Fibroblast of the aortic adventitia (primary cell): ENCODE results near the gene PTH2R. TPM values are rescaled to one million over a fixed set of nuclear protein-coding genes. Genes with fewer than 3 reads are reported as not detected.
"Not testable (repeated sequence)": the region's sequence is repeated elsewhere in the genome, so short reads cannot be mapped to it uniquely, and the experiment has no call there.

Source experiments
- DNase-seq: peaks from one replicate; pipeline ENCODE4 v3.0.0-alpha.2; 2010; ENCODE audit warnings: low read depth
- H3K4me3 ChIP-seq: 2 replicates; pipeline ENCODE4 v1.5.1; 2011; ENCODE audit warnings: low read depth, mild to moderate bottlenecking, control low read depth, low read length, moderate library complexity
- total RNA-seq: library from RNA; depleted of rRNA; stranded (reverse); fragments of >200 nt; gene quantifications from 2 replicates; pipeline ENCODE4 v1.2.3, GENCODE V29; 2012; ENCODE audit warnings: low replicate concordance
- TF ChIP-seq, protein P1 (sequence below): IDR thresholded peaks from 2 replicates; pipeline ENCODE4 v1.5.1; 2011; ENCODE audit warnings: mild to moderate bottlenecking, low read length, control low read depth, inconsistent platforms; ENCODE audit not compliant: insufficient read depth

Gene PTH2R
- total RNA-seq, 1 donor = not detected

GRCh38 chr2:208515099-208515498, 108.5 kb downstream of the PTH2R start:
- no peak for DNase-seq
- TF ChIP-seq, protein P1, sequence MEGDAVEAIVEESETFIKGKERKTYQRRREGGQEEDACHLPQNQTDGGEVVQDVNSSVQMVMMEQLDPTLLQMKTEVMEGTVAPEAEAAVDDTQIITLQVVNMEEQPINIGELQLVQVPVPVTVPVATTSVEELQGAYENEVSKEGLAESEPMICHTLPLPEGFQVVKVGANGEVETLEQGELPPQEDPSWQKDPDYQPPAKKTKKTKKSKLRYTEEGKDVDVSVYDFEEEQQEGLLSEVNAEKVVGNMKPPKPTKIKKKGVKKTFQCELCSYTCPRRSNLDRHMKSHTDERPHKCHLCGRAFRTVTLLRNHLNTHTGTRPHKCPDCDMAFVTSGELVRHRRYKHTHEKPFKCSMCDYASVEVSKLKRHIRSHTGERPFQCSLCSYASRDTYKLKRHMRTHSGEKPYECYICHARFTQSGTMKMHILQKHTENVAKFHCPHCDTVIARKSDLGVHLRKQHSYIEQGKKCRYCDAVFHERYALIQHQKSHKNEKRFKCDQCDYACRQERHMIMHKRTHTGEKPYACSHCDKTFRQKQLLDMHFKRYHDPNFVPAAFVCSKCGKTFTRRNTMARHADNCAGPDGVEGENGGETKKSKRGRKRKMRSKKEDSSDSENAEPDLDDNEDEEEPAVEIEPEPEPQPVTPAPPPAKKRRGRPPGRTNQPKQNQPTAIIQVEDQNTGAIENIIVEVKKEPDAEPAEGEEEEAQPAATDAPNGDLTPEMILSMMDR = no peak

DNA sequence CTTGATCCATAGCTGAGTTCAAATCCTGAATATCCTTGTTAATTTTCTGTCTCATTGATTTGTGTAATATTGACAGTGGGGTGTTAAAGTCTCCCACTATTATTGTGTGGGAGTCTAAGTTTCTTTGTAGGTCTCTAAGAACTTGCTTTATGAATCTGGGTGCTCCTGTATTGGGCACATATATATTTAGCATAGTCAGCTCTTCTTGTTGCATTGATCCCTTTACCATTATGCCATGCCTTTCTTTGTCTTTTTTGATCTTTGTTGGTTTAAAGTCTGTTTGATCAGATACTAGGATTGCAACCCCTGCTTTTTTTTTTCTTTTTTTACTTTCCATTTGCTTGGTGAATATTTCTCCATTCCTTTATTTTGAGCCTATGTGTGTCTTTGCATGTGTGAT, 116.5 kb downstream of the PTH2R start:
- H3K4me3 ChIP-seq, DNase-seq: not testable (repeated sequence)

More at GRCh38 chr2:208515099-208515498, 108.5 kb downstream of the PTH2R start:
- H3K4me3 ChIP-seq = no peak overlapping the region

GRCh38 chr2:208525165-208525564, 118.6 kb downstream of the PTH2R start:
- not testable (repeated sequence) for H3K4me3 ChIP-seq, DNase-seq

DNA sequence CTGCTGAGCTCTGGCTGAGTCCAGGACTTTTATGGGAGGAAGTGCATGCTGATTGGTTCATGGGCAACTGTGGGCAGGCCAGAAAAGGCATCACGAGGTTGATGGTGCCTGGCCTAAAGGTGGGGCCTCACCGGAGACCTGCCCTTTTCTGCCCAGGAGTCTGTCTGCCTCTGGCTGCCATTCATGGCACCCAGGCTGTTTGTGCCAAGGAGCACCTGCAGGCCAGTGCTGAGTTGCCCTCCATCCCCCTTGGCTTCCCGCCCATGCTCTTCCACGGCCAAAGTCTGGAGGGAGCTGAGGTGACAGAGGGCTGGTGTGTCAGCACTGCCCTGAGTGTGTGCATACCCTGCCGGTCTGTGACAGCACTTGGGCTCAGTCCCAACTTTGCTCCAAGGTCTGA, 123.2 kb downstream of the PTH2R start:
- DNase-seq = no peak
- H3K4me3 ChIP-seq = no peak overlapping the region
- TF ChIP-seq, protein P1 = no peak

DNA sequence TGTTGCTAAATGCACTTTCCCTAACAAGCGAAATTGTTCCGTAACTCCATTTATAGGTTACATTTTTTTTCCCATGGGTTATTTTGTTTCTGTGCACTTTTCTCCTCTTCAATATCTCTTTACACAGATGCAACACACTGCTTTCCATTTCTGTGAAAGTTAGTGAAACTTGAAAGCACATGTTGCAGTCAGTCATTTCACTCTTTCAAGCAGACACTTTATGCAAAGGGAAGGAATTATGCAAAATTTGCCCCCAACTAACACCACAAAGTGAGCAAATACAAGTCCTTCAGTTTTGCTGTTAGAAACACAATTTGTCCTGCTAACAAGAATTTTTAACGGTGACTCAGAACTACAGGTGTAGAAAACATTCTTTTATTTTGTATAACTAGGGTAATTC, 124.8 kb downstream of the PTH2R start:
- TF ChIP-seq, protein P1 = no peak

GRCh38 chr2:208535578-208535977, 129.0 kb downstream of the PTH2R start:
- DNase-seq, H3K4me3 ChIP-seq: not testable (repeated sequence)

More for the DNA sequence above, 124.8 kb downstream of the PTH2R start:
- no peak overlapping the region for H3K4me3 ChIP-seq
- DNase-seq = no peak

GRCh38 chr2:208541461-208541988, 134.9 kb downstream of the PTH2R start:
- no peak for DNase-seq
- TF ChIP-seq, protein P1 = no peak
- no peak overlapping the region for H3K4me3 ChIP-seq

DNA sequence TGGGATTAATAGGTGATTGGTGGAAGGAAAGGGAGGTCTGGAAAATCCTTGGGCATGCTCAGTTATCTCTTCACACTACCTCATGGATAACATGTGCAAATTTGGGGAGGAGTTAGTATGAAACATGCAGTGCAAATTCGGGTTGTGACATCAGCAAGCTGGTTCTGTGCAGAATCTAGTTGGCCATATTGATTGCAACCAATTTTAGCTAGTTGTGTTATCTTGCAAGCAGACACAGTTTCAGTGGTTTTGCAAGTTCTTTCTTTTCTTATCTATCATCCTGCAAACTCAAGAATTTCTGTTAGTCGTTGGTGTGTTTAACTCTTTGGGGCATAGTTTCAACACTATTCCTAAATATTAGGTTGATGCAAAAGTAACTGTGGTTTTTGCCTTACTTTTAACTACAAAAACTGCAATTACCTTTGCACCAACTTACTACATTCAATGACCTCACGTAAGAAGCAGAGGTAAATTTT, 135.4 kb downstream of the PTH2R start:
- no peak overlapping the region for H3K4me3 ChIP-seq
- no peak for DNase-seq
- TF ChIP-seq, protein P1 = no peak
